ENCODE data around the gene MLPH.

GRCh38 chr2:237470914-237471313 lies 16.1 kb upstream of the MLPH start:
- TF ChIP-seq POLR2A (IDR thresholded peaks at IDR 0.05; ENCODE audit: low read depth, low read length) (no peak), MAZ (IDR thresholded peaks at IDR 0.05; ENCODE audit: borderline replicate concordance, low read depth, low read length) (no peak), CTCF (conservative IDR thresholded peaks at IDR 0.05; ENCODE audit: low read depth, low read length) (no peak), MXI1 (IDR thresholded peaks at IDR 0.05; ENCODE audit: borderline replicate concordance, low read depth, low read length) (no peak)

All from IMR-90 (cell line).